ENCODE data around the gene CLDN15.

DNA sequence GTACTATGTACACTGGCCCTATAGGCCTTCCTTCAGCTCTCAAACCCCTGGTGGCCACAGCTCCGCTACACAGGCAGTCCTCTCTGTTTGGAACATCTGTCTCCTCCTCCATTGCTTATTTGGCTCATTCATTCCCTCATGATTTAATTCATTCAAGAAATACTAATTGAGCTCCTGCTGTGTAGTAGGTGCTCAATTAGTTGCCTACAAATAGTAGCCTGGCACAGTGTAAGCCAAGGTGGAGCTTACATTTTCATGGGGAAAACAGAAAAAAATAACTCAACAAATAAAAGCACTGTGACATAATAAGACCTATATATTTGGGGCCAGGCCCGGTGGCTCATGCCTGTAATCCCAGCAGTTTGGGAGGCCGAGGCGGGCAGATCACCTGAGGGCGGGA is 10.7 kb upstream of the CLDN15 start:
- TF ChIP-seq CTCF (IDR thresholded peaks at IDR 0.05) (no peak), POLR2A (IDR thresholded peaks at IDR 0.05) (no peak)

Measured in Peyer's patch (tissue), 4 donors.